ENCODE data around the gene WIPF3.

The WIPF3 gene

DNA sequence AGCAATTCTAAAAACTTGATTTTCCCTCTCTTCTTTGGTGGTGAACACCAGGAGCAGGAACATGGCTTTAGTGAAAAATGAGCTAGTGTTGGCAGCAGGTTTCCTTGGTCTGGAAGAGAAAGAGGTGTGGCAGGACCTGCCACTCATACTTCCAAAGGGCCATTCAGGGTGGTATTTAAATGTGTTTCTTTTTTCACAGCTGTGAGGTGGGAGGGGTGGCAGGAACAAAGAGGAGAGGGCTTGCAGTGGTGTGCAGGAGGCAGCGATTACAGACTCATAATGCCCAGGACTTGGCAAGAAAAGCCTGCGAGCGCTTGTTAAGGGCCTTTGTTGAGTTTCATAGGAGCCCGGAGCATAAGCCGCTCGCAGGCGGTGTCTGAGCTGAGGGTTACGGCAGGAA lies 36.8 kb downstream of the WIPF3 start:
- Histone ChIP-seq H3K23ac (ENCODE audit: low read length) (no peak overlapping the region), H2BK120ac (ENCODE audit: insufficient read depth, low read length, poor library complexity) (no peak overlapping the region), H4K91ac (ENCODE audit: low read depth, low read length) (no peak overlapping the region), H2AK5ac (ENCODE audit: low read length) (no peak overlapping the region), H3K4me1 (ENCODE audit: control insufficient read depth in 1 of 2, insufficient read depth in 2 of 2, low read length in 2 of 2) (peaks cover 0 to 2% of the 10 kb centered on the region in 2 experiments), H4K8ac (ENCODE audit: low read depth, low read length) (no peak overlapping the region), H3K27ac (ENCODE audit: low read depth, low read length) (no peak overlapping the region), H4K12ac (ENCODE audit: low read depth, low read length) (no peak overlapping the region), H3K9ac (ENCODE audit: low read length) (no peak overlapping the region), H3K9me3 (ENCODE audit: insufficient read depth, low read depth, low read length) (no peaks in the 10 kb centered on the region), H3K36me3 (ENCODE audit: control insufficient read depth in 1 of 2, insufficient read depth in 2 of 2, low read length in 2 of 2) (no peaks in the 10 kb centered on the region), H3K4ac (ENCODE audit: low read depth, low read length) (no peak overlapping the region), H3K27me3 (ENCODE audit: insufficient read depth, low read length) (no peaks in the 10 kb centered on the region), H2AFZ (ENCODE audit: insufficient read depth, low read length, poor library complexity) (no peak overlapping the region), H3K18ac (ENCODE audit: low read length) (no peak overlapping the region), H3K79me2 (ENCODE audit: control insufficient read depth, insufficient read depth, low read length, poor library complexity) (no peaks in the 10 kb centered on the region), H2BK12ac (ENCODE audit: low read length) (no peak overlapping the region), H3K14ac (ENCODE audit: low read length) (no peak overlapping the region), H3K4me3 (ENCODE audit: low read depth, low read length) (no peak overlapping the region), H3K79me1 (ENCODE audit: low read length) (no peaks in the 10 kb centered on the region), H2BK5ac (ENCODE audit: low read depth, low read length, poor library complexity) (no peak overlapping the region), H3K4me2 (ENCODE audit: low read length) (no peak overlapping the region)
- WGBS (ENCODE audit: extremely low coverage, insufficient coverage, insufficient read length) = no CpG with 5 or more reads among the region's 8 CpGs
- DNase-seq = no peak

DNA sequence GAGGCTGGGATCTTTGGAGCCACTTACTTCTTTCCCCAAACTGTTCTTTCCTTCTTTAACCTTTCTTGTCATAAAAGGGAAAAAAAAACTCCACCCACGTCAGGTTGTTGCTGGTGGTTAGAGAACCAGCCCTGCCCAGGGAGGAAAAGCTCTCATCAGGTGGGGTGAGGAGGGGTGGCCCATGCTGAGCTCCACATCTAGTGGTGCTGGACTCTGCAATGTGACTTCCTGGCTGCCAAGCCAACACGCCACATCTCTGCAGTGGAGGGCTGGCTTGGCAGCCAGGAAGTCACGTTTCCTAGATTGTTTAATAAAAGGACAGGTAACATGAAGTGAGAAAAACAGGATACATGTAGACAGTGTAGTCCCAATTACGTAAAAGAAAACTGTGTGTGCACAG lies 37.4 kb downstream of the WIPF3 start:
- Histone ChIP-seq H4K8ac (ENCODE audit: low read depth, low read length) (no peak overlapping the region), H3K9me3 (ENCODE audit: insufficient read depth, low read depth, low read length) (no peaks in the 10 kb centered on the region), H3K4ac (ENCODE audit: low read depth, low read length) (no peak overlapping the region), H4K91ac (ENCODE audit: low read depth, low read length) (no peak overlapping the region), H3K14ac (ENCODE audit: low read length) (no peak overlapping the region), H3K4me1 (ENCODE audit: control insufficient read depth in 1 of 2, insufficient read depth in 2 of 2, low read length in 2 of 2) (peaks cover 0 to 2% of the 10 kb centered on the region in 2 experiments), H4K12ac (ENCODE audit: low read depth, low read length) (no peak overlapping the region), H2AFZ (ENCODE audit: insufficient read depth, low read length, poor library complexity) (no peak overlapping the region), H2BK5ac (ENCODE audit: low read depth, low read length, poor library complexity) (no peak overlapping the region), H2BK120ac (ENCODE audit: insufficient read depth, low read length, poor library complexity) (no peak overlapping the region), H3K27ac (ENCODE audit: low read depth, low read length) (no peak overlapping the region), H3K27me3 (ENCODE audit: insufficient read depth, low read length) (no peaks in the 10 kb centered on the region), H3K79me1 (ENCODE audit: low read length) (no peaks in the 10 kb centered on the region), H2BK12ac (ENCODE audit: low read length) (no peak overlapping the region), H3K79me2 (ENCODE audit: control insufficient read depth, insufficient read depth, low read length, poor library complexity) (no peaks in the 10 kb centered on the region), H3K23ac (ENCODE audit: low read length) (no peak overlapping the region), H3K36me3 (ENCODE audit: control insufficient read depth in 1 of 2, insufficient read depth in 2 of 2, low read length in 2 of 2) (no peaks in the 10 kb centered on the region), H3K4me3 (ENCODE audit: low read depth, low read length) (no peak overlapping the region), H3K18ac (ENCODE audit: low read length) (no peak overlapping the region), H3K4me2 (ENCODE audit: low read length) (no peak overlapping the region), H2AK5ac (ENCODE audit: low read length) (no peak overlapping the region), H3K9ac (ENCODE audit: low read length) (no peak overlapping the region)
- DNase-seq = no peak
- WGBS (ENCODE audit: extremely low coverage, insufficient coverage, insufficient read length) = no CpG with 5 or more reads among the region's 4 CpGs

DNA sequence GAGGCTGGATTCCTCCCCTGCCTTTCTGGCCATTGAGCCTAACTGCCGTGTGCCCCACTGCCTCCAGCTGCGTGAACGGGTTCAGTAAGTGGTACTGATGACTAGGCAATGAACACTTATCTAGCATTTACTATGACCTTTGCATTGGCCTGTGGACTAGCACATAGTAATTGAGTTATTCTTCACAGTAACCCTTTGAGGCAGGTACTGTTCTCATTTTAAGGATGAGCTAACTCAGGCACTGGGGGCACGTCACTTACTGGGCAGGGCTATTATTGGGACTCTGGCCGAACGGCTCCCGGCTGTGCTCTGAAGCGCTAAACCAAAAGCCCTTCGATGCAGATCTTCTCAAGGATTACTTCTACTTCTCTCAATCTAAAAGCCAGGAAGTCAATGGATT lies 38.3 kb downstream of the WIPF3 start:
- H3K4ac ChIP-seq (ENCODE audit: low read depth, low read length) = no peak overlapping the region
- H3K18ac ChIP-seq (ENCODE audit: low read length) = no peak overlapping the region
- no peak overlapping the region for H3K23ac ChIP-seq (ENCODE audit: low read length)
- no peaks in the 10 kb centered on the region for H3K79me1 ChIP-seq (ENCODE audit: low read length)
- H2AFZ ChIP-seq (ENCODE audit: insufficient read depth, low read length, poor library complexity) = no peak overlapping the region
- no peak for DNase-seq
- peaks cover 0 to 2% of the 10 kb centered on the region in 2 experiments for H3K4me1 ChIP-seq (ENCODE audit: control insufficient read depth in 1 of 2, insufficient read depth in 2 of 2, low read length in 2 of 2)
- no peak overlapping the region for H2AK5ac ChIP-seq (ENCODE audit: low read length)
- no peak overlapping the region for H2BK5ac ChIP-seq (ENCODE audit: low read depth, low read length, poor library complexity)
- no peak overlapping the region for H3K14ac ChIP-seq (ENCODE audit: low read length)
- H3K79me2 ChIP-seq (ENCODE audit: control insufficient read depth, insufficient read depth, low read length, poor library complexity) = no peaks in the 10 kb centered on the region
- H4K12ac ChIP-seq (ENCODE audit: low read depth, low read length) = no peak overlapping the region
- no CpG with 5 or more reads among the region's 9 CpGs for WGBS (ENCODE audit: extremely low coverage, insufficient coverage, insufficient read length)
- H3K27ac ChIP-seq (ENCODE audit: low read depth, low read length) = no peak overlapping the region
- no peak overlapping the region for H3K9ac ChIP-seq (ENCODE audit: low read length)
- H3K27me3 ChIP-seq (ENCODE audit: insufficient read depth, low read length) = no peaks in the 10 kb centered on the region
- no peak overlapping the region for H2BK120ac ChIP-seq (ENCODE audit: insufficient read depth, low read length, poor library complexity)
- H3K36me3 ChIP-seq (ENCODE audit: control insufficient read depth in 1 of 2, insufficient read depth in 2 of 2, low read length in 2 of 2) = no peaks in the 10 kb centered on the region
- no peak overlapping the region for H3K4me3 ChIP-seq (ENCODE audit: low read depth, low read length)
- no peak overlapping the region for H4K91ac ChIP-seq (ENCODE audit: low read depth, low read length)
- no peak overlapping the region for H4K8ac ChIP-seq (ENCODE audit: low read depth, low read length)
- no peaks in the 10 kb centered on the region for H3K9me3 ChIP-seq (ENCODE audit: insufficient read depth, low read depth, low read length)
- H2BK12ac ChIP-seq (ENCODE audit: low read length) = no peak overlapping the region
- H3K4me2 ChIP-seq (ENCODE audit: low read length) = no peak overlapping the region

DNA sequence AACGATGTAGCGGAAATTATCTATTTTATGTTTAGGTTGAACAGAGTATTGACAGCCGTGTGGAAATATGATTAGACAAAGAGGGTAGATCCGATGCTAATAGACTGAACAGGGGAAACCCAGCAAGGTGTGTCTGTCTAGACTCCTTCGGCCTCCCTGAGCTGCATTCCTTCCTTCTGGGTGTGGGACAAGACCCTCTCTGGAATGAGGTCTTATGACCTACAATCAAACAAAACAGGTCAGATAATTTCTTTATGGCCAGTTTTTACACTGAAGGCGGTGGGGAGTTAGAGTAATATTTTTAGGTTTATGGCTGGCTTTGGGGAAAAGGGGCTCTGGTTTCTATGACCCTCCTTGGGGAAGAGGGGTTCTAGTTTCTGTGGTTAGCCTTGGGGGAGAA lies 41.2 kb downstream of the WIPF3 start:
- WGBS (ENCODE audit: extremely low coverage, insufficient coverage, insufficient read length) = no CpG with 5 or more reads among the region's 6 CpGs
- Histone ChIP-seq H3K9ac (ENCODE audit: low read length) (no peak overlapping the region), H4K91ac (ENCODE audit: low read depth, low read length) (no peak overlapping the region), H3K9me3 (ENCODE audit: insufficient read depth, low read depth, low read length) (no peaks in the 10 kb centered on the region), H3K79me2 (ENCODE audit: control insufficient read depth, insufficient read depth, low read length, poor library complexity) (no peaks in the 10 kb centered on the region), H3K79me1 (ENCODE audit: low read length) (no peaks in the 10 kb centered on the region), H2BK120ac (ENCODE audit: insufficient read depth, low read length, poor library complexity) (no peak overlapping the region), H3K4me2 (ENCODE audit: low read length) (no peak overlapping the region), H2AK5ac (ENCODE audit: low read length) (no peak overlapping the region), H4K12ac (ENCODE audit: low read depth, low read length) (no peak overlapping the region), H3K4me1 (ENCODE audit: control insufficient read depth in 1 of 2, insufficient read depth in 2 of 2, low read length in 2 of 2) (peaks cover 0 to 2% of the 10 kb centered on the region in 2 experiments), H2AFZ (ENCODE audit: insufficient read depth, low read length, poor library complexity) (no peak overlapping the region), H3K23ac (ENCODE audit: low read length) (no peak overlapping the region), H4K8ac (ENCODE audit: low read depth, low read length) (no peak overlapping the region), H3K4me3 (ENCODE audit: low read depth, low read length) (no peak overlapping the region), H3K36me3 (ENCODE audit: control insufficient read depth in 1 of 2, insufficient read depth in 2 of 2, low read length in 2 of 2) (no peaks in the 10 kb centered on the region), H2BK12ac (ENCODE audit: low read length) (no peak overlapping the region), H3K4ac (ENCODE audit: low read depth, low read length) (no peak overlapping the region), H3K18ac (ENCODE audit: low read length) (no peak overlapping the region), H3K27ac (ENCODE audit: low read depth, low read length) (no peak overlapping the region), H3K14ac (ENCODE audit: low read length) (no peak overlapping the region), H3K27me3 (ENCODE audit: insufficient read depth, low read length) (no peaks in the 10 kb centered on the region), H2BK5ac (ENCODE audit: low read depth, low read length, poor library complexity) (no peak overlapping the region)
- no peak for DNase-seq
